Breast epithelium (tissue), 4 donors: ENCODE data around the gene ZNF750. TPM values are rescaled to one million over a fixed set of nuclear protein-coding genes. Genes with fewer than 3 reads are reported as not detected.

Experiments
- DNase-seq, 2 donors: peaks; one replicate each; pipeline ENCODE4 v3.0.0-alpha.2; 2019; ENCODE audit warnings: low spot score in 2 of 2
- H3K27ac ChIP-seq, 2 donors: fragments of 200-600 bp; sonication (generic) in 1 of 2; one replicate each; pipeline ENCODE4 v1.5.1; 2016 to 2019; ENCODE audit warnings: mild to moderate bottlenecking in 1 of 2
- H3K27me3 ChIP-seq, 2 donors: fragments of 200-600 bp; sonication (generic) in 1 of 2; one replicate each; pipeline versions ENCODE4 v1.5.1 to v1.6.0; 2017 to 2019; ENCODE audit warnings: control low read depth in 1 of 2, mild to moderate bottlenecking in 1 of 2
- H3K36me3 ChIP-seq: fragments of 200-600 bp; one replicate; pipeline ENCODE4 v1.5.1; 2019
- H3K4me1 ChIP-seq, 2 donors: fragments of 200-600 bp; sonication (generic); one replicate each; pipeline ENCODE4 v1.5.1; 2016 to 2019; ENCODE audit warnings: control low read depth in 1 of 2
- H3K4me3 ChIP-seq, 3 donors: fragments of 200-600 bp; sonication (generic); 1 replicate in 2 of 3; 2 replicates in 1 of 3; pipeline ENCODE4 v1.5.1; 2016 to 2019; ENCODE audit warnings: mild to moderate bottlenecking in 3 of 3, moderate library complexity in 2 of 3
- H3K9me3 ChIP-seq, 2 donors: fragments of 200-600 bp; sonication (generic) in 1 of 2; one replicate each; pipeline ENCODE4 v1.5.1; 2016 to 2019; ENCODE audit warnings: control low read depth in 1 of 2
- CTCF ChIP-seq, 3 donors: fragments of 450-650 bp; IDR thresholded peaks; one replicate each; pipeline ENCODE4 v1.5.1; 2016 to 2017; ENCODE audit warnings: antibody characterized with exemption in 3 of 3, mild to moderate bottlenecking in 3 of 3, moderate library complexity in 3 of 3
- POLR2A ChIP-seq: fragments of 450-650 bp; IDR thresholded peaks from one replicate; pipeline ENCODE4 v1.6.1; 2016; ENCODE audit warnings: antibody characterized with exemption, mild to moderate bottlenecking, moderate library complexity
- POLR2AphosphoS5 ChIP-seq, 3 donors: sonication (generic); formaldehyde crosslinking; IDR thresholded peaks; one replicate each; pipeline ENCODE4 v1.6.1; 2017; ENCODE audit warnings: antibody characterized with exemption in 3 of 3
- intact Hi-C: fragments of 100-400 bp; cut with DNase I; formaldehyde crosslinking; loops from one replicate; pipeline ENCODE4 v1.15.1; 2023; ENCODE audit warnings: low total_unique reads
- total RNA-seq, 3 donors: library from RNA; depleted of rRNA; stranded (reverse); fragments of >200 nt; gene quantifications; one replicate each; pipeline ENCODE4 v1.1.0, GENCODE V29; 2016

Gene ZNF750
- total RNA-seq, 3 donors from 2014 or later: 5.6 to 7.8 TPM; not detected in 1

GRCh38 chr17:82799591-82799990 is 40.2 kb downstream of the ZNF750 start:
- Histone ChIP-seq H3K9me3 (no peaks in the 10 kb centered on the region), H3K27me3 (no peaks in the 10 kb centered on the region), H3K4me1 (peaks cover 0 to 5% of the 10 kb centered on the region in 2 donors), H3K27ac (no peak overlapping the region), H3K36me3 (no peaks in the 10 kb centered on the region), H3K4me3 (no peak overlapping the region)
- intact Hi-C loops: no loop called here
- TF ChIP-seq POLR2AphosphoS5 (IDR thresholded peaks at IDR 0.05): no peak
- DNase-seq: no peak

DNA sequence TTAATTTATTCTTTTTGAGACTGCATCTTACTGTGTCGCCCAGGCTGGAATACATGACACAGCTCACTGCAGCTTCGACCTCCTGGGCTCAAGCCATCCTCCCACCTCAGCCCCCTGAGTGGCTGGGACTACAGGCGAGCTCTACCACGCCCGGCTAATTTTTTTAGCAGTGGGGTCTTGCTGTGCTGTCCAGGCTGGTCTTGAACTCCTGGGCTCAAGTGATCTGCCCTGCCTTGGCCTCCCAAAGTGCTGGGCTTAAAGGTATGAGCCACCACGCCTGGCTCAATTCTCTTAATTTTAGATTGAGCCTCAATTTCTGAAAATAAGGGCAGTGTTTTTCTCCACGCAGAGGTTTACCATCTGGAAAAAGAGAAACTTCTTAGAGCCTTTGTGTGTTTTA is 41.1 kb downstream of the ZNF750 start:
- Histone ChIP-seq H3K27ac (no peak overlapping the region), H3K4me3 (no peak overlapping the region), H3K36me3 (no peaks in the 10 kb centered on the region), H3K9me3 (no peaks in the 10 kb centered on the region), H3K27me3 (no peaks in the 10 kb centered on the region), H3K4me1 (no peaks in the 10 kb centered on the region)
- no peak for DNase-seq
- intact Hi-C loops: no loop called here
- TF ChIP-seq POLR2A (no peak), CTCF (IDR thresholded peaks at IDR 0.05) (no peak), POLR2AphosphoS5 (IDR thresholded peaks at IDR 0.05) (no peak)

- TF ChIP-seq CTCF (IDR thresholded peaks at IDR 0.05) (no peak), POLR2AphosphoS5 (IDR thresholded peaks at IDR 0.05) (no peak), POLR2A (no peak)
- Histone ChIP-seq H3K27ac (no peak overlapping the region), H3K4me1 (no peaks in the 10 kb centered on the region), H3K9me3 (no peaks in the 10 kb centered on the region), H3K4me3 (no peak overlapping the region), H3K36me3 (no peaks in the 10 kb centered on the region), H3K27me3 (no peaks in the 10 kb centered on the region)
- no peak for DNase-seq
- intact Hi-C loops: no loop called here
Observed at GRCh38 chr17:82797061-82797460, 42.8 kb downstream of the ZNF750 start.

DNA sequence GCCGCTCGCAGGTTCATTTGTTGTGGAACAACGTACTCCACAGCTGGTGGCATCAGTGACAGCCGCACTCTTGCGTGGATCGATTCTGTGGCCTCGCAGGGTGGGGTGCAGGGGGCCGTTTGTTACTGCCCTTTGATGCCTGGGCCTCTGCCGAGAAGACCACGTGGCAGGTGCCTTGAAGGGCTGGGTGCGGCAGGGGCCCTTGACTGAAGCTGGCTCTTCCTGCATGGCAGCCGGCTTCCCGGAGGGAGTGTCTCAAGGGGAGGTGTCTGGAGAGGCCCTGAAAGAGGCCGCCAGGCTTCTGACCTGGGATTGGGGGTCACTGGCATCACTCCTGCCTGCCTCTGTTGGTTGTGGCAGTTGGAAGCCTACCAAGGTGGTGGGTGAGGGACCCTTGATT is 44.2 kb downstream of the ZNF750 start:
- peak overlapping the region in 1 of 2 donors; percentile 79 for H3K27ac ChIP-seq
- H3K9me3 ChIP-seq: no peaks in the 10 kb centered on the region
- no peak for DNase-seq
- H3K36me3 ChIP-seq: no peaks in the 10 kb centered on the region
- TF ChIP-seq CTCF (IDR thresholded peaks at IDR 0.05) (no peak), POLR2AphosphoS5 (IDR thresholded peaks at IDR 0.05) (no peak), POLR2A (no peak)
- H3K4me3 ChIP-seq: no peak overlapping the region
- no peaks in the 10 kb centered on the region for H3K27me3 ChIP-seq
- intact Hi-C loops: no loop called here
- no peaks in the 10 kb centered on the region for H3K4me1 ChIP-seq

GRCh38 chr17:82794781-82795482 is 44.9 kb downstream of the ZNF750 start:
- no peak for TF ChIP-seq POLR2A
- no peak for TF ChIP-seq CTCF (IDR thresholded peaks at IDR 0.05)
- no peak for TF ChIP-seq POLR2AphosphoS5 (IDR thresholded peaks at IDR 0.05)
- no peaks in the 10 kb centered on the region for H3K9me3 ChIP-seq
- H3K27me3 ChIP-seq: no peaks in the 10 kb centered on the region
- no peaks in the 10 kb centered on the region for H3K36me3 ChIP-seq
- DNase-seq: no peak
- no peak overlapping the region for H3K4me3 ChIP-seq
- H3K27ac ChIP-seq: peak overlapping the region in 1 of 2 donors; percentile 79
- no peaks in the 10 kb centered on the region for H3K4me1 ChIP-seq
- intact Hi-C loops: no loop called here
